GM20431 (cell line): ENCODE results near the gene URGCP.

Source experiments
- in situ Hi-C: fragments of 300-500 bp; cut with MseI, MboI; formaldehyde crosslinking; loops from one replicate; pipeline ENCODE4 v1.15.0; 2020; ENCODE audit warnings: low sequenced_read_pairs; ENCODE audit not compliant: unreplicated experiment

The URGCP gene

GRCh38 chr7:43844257-43844656 lies 62.1 kb downstream of the URGCP start:
- in situ Hi-C loops = loop anchor here (25.0 kb wide), 3 partner anchors 132 to 907 kb away; partner anchors contain the start of genes MRPL32 and PSMA2

GRCh38 chr7:43843296-43843695 lies 63.1 kb downstream of the URGCP start:
- in situ Hi-C loops = loop anchor here (25.0 kb wide), 3 partner anchors 131 to 906 kb away; partner anchors contain the start of genes MRPL32 and PSMA2

GRCh38 chr7:43838201-43838658 lies 68.2 kb downstream of the URGCP start:
- in situ Hi-C loops = loop anchor here (25.0 kb wide), 3 partner anchors 126 to 901 kb away; partner anchors contain the start of genes MRPL32 and PSMA2

- in situ Hi-C loops = loop anchor here (25.0 kb wide), 3 partner anchors 122 to 897 kb away; partner anchors contain the start of genes MRPL32 and PSMA2
Observed at GRCh38 chr7:43834463-43835251, 71.7 kb downstream of the URGCP start.

GRCh38 chr7:43830917-43831316 lies 75.5 kb downstream of the URGCP start:
- in situ Hi-C loops = loop anchor here (25.0 kb wide), 3 partner anchors 119 to 894 kb away; partner anchors contain the start of genes MRPL32 and PSMA2
